ENCODE results near the gene CTBP2. TPM values are rescaled to one million over a fixed set of nuclear protein-coding genes. Genes with fewer than 3 reads are reported as not detected.

Gene CTBP2
- polyA plus RNA-seq, 1 experiment: 72.9 TPM

DNA sequence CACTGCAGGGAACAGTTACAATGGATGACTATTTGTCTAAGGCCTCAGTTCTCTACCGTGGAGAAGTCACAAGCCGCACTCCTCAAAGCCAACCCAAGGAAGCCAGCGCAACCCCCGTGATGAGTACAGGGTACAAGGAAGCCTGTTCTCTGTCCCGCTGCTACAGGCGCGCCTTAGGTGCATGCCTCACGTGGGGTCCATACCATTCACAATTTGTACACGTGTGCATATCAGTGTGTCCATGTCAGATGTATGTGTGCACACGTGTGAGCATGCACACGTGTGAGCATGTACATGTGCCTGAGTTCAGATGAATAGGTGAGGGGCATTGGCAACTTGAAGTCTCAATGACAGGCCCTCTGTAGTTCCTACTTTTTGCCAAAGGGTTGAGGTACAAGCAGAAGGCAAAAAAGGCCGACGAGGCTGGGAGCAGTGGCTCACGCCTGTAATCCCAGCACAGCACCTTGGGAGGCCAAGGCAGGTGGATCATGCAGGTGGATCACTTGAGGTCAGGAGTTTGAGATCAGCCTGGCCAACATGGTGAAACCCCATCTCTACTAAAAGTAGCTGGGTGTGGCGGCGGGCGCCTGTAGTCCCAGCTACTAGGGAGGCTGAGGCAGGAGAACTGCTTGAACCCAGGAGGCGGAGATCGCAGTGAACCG is 62.8 kb downstream of the CTBP2 start:
- Histone ChIP-seq H3K27me3 (ENCODE audit: control insufficient read depth, insufficient read depth, low read length) (no peaks in the 10 kb centered on the region), H3K4me3 (ENCODE audit: low read depth, low read length) (no peak overlapping the region), H3K36me3 (ENCODE audit: control insufficient read depth, insufficient read depth, low read length) (peaks cover 6% of the 10 kb centered on the region)
- CTCF ChIA-PET: no interaction called here
- POLR2A ChIA-PET: no interaction called here
- DNase-seq (ENCODE audit: low read depth): no peak
- TF ChIP-seq CTCF (IDR thresholded peaks at IDR 0.05; ENCODE audit: insufficient read depth, low read depth, low read length): no peak

DNA sequence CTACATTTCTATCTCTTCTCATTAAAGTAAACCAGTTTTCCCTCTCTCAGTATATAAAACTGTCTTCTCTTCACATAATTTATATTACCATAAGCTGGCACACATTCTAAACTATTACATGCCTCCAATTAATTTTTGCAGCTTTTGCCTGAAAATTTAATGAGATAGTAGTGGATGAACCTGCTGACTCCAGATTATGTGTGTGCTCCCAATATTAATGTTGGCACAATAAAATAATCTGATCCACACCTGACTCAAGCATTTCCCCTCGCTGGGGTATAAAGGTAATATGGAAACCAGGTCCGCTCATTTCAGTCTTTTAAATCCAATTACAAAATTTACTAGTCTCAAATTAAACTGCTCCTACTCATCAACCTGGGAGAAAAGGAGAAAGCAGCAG is 63.4 kb downstream of the CTBP2 start:
- ChIA-PET CTCF (no interaction called here), POLR2A (no interaction called here)
- H3K4me3 ChIP-seq (ENCODE audit: low read depth, low read length): no peak overlapping the region
- TF ChIP-seq CTCF (IDR thresholded peaks at IDR 0.05; ENCODE audit: insufficient read depth, low read depth, low read length): no peak
- peaks cover 6% of the 10 kb centered on the region for H3K36me3 ChIP-seq (ENCODE audit: control insufficient read depth, insufficient read depth, low read length)
- H3K27me3 ChIP-seq (ENCODE audit: control insufficient read depth, insufficient read depth, low read length): no peaks in the 10 kb centered on the region
- DNase-seq (ENCODE audit: low read depth): no peak

DNA sequence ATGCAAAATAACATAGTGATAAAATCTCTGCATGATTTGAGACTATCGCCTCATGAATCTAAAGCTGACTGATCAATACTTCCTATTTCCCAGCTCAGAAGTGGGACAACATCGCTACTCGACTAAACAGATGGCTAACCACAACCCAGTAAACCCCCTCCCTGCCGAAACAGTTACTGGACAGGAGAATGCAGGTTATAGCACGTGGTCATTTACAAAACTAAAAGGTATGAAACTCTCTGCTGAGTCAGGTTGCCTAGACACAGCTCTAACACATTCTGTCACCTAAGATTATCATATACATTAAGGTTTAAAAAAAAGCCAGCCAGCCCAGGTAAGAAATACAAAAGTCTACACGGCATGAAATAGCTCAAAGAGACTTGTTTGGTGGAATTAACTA is 64.0 kb downstream of the CTBP2 start:
- TF ChIP-seq CTCF (IDR thresholded peaks at IDR 0.05; ENCODE audit: insufficient read depth, low read depth, low read length): no peak
- Histone ChIP-seq H3K36me3 (ENCODE audit: control insufficient read depth, insufficient read depth, low read length) (peaks cover 5% of the 10 kb centered on the region), H3K27me3 (ENCODE audit: control insufficient read depth, insufficient read depth, low read length) (no peaks in the 10 kb centered on the region), H3K4me3 (ENCODE audit: low read depth, low read length) (no peak overlapping the region)
- DNase-seq (ENCODE audit: low read depth): no peak
- CTCF ChIA-PET: interaction anchor here (0.6 kb wide), 1 partner anchor 152 kb away, joined by 3 read pairs; no protein-coding TSS in a partner anchor
- POLR2A ChIA-PET: no interaction called here

DNA sequence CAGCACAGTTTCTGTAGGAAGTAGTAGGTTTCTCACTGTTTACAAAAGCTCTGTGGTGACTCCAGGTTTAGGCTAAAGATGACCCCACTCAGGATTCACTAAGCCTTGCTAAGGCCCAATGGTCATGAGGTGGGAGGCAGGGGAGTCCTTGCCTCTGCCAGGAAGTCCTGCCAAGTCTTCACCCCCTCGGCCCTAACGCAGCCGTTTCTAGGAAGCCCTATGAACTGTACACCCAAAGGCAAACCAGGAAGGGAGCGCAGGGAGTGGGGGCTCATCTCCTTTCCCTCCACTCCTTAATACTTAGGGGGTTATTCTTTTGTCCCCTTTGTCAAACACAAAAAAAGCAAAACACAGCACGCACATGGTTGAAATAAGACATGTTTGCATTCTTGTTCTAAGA is 64.6 kb downstream of the CTBP2 start:
- CTCF ChIA-PET: interaction anchor here (0.9 to 1.4 kb wide), 2 partner anchors 10 to 35 kb away, joined by 3 to 4 read pairs; no protein-coding TSS in a partner anchor

GRCh38 chr10:125095228-125095627 is 65.1 kb downstream of the CTBP2 start:
- no peak for DNase-seq (ENCODE audit: low read depth)
- H3K36me3 ChIP-seq (ENCODE audit: control insufficient read depth, insufficient read depth, low read length): peaks cover 3% of the 10 kb centered on the region
- CTCF ChIA-PET: interaction anchor here (0.9 to 1.4 kb wide), 2 partner anchors 10 to 34 kb away, joined by 3 to 4 read pairs; no protein-coding TSS in a partner anchor
- TF ChIP-seq CTCF (IDR thresholded peaks at IDR 0.05; ENCODE audit: insufficient read depth, low read depth, low read length): no peak
- POLR2A ChIA-PET: no interaction called here
- H3K27me3 ChIP-seq (ENCODE audit: control insufficient read depth, insufficient read depth, low read length): no peaks in the 10 kb centered on the region
- no peak overlapping the region for H3K4me3 ChIP-seq (ENCODE audit: low read depth, low read length)

More for the DNA sequence above, 64.6 kb downstream of the CTBP2 start:
- Histone ChIP-seq H3K36me3 (ENCODE audit: control insufficient read depth, insufficient read depth, low read length) (peaks cover 3% of the 10 kb centered on the region), H3K27me3 (ENCODE audit: control insufficient read depth, insufficient read depth, low read length) (no peaks in the 10 kb centered on the region), H3K4me3 (ENCODE audit: low read depth, low read length) (no peak overlapping the region)
- DNase-seq (ENCODE audit: low read depth): no peak
- no peak for TF ChIP-seq CTCF (IDR thresholded peaks at IDR 0.05; ENCODE audit: insufficient read depth, low read depth, low read length)
- POLR2A ChIA-PET: no interaction called here
